ENCODE results near the gene RND3.

RND3 gene

DNA sequence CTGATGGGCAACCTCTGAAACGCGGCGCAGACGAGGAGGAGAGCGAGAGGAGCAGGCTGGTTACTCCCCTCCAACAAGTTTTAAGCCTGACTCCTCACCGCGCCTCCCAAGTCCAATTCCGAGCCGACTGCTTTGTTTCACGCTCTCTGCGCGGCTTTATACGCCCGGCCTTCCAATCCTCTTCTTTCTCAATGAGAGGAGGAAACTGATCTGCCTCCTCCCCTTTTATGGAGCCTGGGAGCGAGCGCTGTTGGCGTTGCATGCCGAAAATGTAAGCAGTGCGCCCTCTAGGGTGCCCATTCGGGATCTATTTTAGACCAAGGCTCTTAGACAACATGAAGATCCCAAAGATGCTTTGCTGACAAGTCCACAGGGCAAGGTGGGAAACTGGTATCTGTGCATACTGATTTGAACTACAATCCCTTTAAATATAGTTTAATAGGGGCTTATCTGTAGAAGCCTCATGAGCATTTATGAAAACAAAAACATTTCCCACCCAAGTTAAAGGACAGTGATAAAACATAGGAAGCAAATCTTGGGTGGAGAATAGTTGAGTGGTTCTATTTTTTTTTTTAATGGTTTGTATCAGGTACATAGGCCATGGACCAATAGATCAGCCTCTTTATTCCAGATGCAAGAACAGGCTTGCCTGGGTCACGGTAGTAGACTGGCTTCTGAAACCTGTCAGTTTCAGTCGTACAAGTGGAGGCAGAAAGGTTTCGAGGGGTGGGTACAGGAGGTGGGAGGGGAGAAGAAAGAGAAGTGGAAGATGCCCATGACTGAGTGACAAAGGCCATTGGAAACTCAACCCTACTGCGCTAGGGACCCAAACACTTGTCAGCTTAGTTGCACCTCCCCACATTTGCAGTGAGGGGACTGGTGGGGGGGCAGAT lies at the start of gene RND3:
TSS of gene RND3 (minus strand) at position 131 of the 893 bp plus-strand sequence. CDS start 250 bp downstream, outside the sequence.
- DNase-seq (ENCODE audit: low read depth), result no peak

- no peak for DNase-seq (ENCODE audit: low read depth)
These were observed 47.7 kb upstream of the RND3 start for GRCh38 chr2:150535176-150535575.

GRCh38 chr2:150532879-150533278 lies 45.4 kb upstream of the RND3 start:
- DNase-seq (ENCODE audit: low read depth), result no peak

- no peak for DNase-seq (ENCODE audit: low read depth)
These were observed 44.6 kb upstream of the RND3 start for GRCh38 chr2:150532020-150532419.

- no peak for DNase-seq (ENCODE audit: low read depth)
These were observed 44.1 kb upstream of the RND3 start for GRCh38 chr2:150531591-150531990.

GRCh38 chr2:150530168-150530567 lies 42.7 kb upstream of the RND3 start:
- no peak for DNase-seq (ENCODE audit: low read depth)

DNA sequence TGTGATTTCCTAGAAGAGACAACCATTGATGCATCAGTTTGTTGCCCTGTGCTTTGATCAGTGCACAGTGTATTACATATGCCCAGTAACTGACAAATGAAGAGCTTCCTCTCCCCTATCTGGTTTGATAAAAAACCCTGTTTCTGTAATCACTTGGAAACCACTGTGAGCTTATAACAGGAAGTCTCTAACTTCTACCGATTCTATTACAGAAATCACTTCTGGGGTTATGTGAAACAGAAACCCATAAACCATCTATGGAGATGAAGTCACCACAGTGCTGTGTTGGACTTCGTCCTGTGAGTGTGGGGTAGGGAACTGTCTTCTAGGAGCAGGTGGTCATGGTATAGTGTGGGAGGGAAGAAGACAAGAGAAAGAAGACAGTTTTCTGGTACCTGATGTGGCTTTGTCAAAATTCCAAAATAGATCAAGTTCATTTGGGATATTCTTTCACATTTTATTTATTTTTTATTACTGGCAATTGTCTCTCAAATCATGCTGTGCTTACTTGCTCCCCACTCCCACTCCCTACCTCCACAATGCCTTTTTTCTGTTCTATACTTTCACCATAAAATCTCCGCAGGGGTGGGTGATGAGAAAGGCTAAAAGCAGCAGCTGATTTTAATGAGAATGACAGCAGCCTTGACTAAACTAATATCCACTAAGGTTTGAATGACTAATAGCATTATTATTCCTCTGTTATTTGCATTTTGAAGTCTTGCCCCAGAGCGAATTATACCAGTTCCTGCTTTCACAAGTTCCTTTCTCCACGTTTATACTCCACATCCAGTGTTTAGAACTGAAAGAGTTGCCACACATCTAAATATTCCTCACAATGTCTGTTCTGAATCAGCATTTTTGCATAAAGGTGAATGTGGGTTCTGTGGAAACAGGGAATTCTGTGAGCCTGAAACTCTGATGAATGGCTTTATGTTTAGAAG lies 41.7 kb upstream of the RND3 start:
- no peak for DNase-seq (ENCODE audit: low read depth)

DNA sequence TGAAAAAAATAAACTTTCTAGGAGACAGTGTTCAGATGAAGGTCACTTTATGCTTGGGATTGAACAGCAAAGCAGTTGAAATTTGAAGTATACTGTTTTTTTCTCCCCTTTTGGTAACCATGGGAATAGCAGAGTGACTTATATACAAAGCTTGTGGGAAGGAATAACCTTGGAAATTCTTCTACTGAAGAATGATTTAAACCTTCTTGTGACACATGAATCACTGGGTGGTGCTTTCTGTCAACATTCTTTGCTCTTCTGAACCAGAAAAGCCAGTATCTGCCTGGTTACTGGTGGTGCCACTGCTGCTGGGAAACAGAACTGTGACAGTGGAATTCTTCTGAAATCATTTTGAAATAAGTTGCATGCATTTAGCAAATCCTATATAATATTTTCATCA lies 39.4 kb upstream of the RND3 start:
- no peak for DNase-seq (ENCODE audit: low read depth)

DNA sequence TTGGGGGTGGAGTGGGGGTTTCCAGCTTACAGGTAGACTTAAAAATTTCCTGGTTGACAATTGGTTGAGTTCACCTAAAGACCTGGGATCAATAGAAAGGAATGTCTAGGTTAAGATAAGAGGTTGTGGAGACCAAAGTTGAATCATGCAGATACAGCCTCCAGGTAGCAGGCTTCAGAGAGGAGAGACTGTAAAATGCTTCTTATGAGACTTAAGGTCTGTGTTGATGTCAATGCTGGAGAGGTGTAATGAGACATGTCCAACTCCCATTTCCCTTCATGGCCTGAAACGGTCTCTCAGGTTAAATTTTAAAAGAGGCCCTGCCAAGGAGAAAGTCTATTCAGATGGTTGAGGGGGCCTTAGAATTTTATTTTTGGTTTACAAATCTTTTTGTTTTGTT lies 38.5 kb upstream of the RND3 start:
- no peak for DNase-seq (ENCODE audit: low read depth)

DNA sequence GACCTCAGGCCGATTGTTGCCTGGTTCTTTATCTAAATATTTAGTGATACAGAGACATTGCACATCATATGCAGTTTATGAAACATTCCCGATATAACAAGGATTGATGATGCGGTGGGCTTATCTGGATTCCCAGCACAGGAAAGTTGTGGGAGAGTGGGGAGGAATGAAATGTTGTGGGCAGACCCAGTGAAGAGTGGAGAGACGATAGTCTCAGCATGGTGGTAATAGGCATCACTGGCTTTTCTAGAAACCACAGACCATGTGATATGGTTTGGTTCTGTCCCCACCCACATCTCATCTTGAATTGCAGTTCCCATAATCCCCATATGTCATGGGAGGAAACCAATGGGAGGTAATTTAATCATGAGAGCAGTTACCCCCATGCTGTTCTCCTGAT lies 34.8 kb upstream of the RND3 start:
- DNase-seq (ENCODE audit: low read depth), result no peak

DNA sequence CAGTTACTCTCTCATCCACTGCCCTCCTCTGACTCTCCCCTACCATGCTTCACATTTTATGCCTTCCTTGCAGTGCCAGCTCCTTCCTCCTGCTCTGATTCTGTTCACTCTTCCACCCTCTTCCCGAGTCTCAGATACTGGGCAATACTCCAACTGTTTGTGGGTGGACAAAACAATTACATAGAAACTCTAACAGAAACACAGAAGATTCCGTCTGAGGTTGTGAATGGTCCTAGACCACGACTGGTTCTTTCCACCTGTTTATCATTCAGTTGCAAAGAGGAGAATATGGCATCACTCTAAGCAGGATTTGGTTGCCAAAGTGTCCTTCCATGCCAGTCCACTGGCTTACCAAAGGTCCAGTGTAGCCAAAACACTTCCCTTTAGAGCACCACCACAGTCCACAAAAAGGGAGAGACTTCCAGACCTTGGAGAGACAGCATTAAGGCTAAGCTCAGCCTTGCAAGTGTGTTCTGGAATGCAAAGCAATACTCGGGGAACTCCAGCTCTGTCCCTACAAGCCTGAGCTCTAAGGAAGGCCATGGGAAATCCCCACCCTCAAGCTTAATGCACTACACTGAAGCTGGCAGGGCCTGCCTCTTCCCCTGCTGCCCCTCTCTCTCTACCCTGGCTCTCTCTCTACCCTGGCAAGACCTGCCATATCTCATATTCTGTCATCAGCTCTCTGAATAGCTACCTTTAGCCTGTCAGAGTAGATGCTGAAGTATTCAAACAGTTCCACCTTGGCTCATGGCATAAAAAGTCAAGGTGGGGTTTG lies 33.6 kb upstream of the RND3 start:
- no peak for DNase-seq (ENCODE audit: low read depth)

GRCh38 chr2:150520033-150520432 lies 32.6 kb upstream of the RND3 start:
- no peak for DNase-seq (ENCODE audit: low read depth)

DNA sequence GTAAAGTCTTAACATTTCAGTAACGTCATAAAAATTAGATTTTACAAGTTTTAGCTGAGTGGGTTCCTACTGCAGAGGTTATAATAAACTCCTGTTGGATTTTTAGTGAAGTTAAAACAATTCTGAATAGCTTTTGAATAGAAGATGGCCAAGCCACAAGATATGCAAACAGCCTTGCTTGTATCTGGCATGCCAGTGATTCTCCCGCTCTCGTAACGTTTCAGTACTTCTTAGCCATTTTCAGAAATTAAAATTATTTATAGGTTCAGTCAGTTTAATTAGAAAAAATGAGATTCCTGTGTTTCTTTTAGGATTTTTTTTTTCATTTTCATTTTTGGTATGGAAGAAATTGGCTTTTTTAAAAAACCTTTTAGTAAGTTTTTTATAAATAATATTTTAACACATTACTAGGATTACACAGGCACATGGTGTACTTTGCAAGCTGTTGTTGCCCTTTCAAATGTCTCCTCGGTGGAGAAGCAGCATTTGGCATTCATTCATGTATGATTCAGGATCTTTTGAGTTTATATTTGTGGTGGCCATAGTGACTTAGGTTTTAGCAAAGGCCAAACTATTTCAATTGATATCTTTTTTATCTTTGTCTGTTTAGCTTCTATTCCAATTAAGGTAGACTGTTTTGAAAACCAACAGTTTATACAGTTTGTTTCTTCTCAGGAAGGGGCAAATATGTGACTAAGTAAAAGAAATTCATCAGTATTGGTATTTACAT lies 30.6 kb upstream of the RND3 start:
- DNase-seq (ENCODE audit: low read depth), result no peak

DNA sequence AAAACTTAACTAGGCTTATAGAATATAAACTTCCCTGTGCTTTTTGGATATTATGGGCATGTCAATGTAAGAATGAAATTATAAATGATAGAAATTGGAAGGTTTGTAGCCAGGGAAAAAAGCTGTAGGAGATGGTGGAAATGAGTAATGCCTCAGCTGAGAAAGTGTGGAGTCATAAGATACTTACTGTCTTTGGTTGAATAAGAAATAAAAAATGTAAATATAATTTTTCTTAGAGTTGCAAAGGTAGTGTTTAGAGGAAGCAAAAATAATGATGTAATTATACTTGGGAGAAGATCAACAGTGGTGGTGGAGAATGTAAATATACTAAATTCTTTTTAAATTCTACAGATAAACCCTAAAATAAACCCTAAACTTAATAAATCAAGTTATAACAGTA lies 26.2 kb upstream of the RND3 start:
- DNase-seq (ENCODE audit: low read depth), result no peak

DNA sequence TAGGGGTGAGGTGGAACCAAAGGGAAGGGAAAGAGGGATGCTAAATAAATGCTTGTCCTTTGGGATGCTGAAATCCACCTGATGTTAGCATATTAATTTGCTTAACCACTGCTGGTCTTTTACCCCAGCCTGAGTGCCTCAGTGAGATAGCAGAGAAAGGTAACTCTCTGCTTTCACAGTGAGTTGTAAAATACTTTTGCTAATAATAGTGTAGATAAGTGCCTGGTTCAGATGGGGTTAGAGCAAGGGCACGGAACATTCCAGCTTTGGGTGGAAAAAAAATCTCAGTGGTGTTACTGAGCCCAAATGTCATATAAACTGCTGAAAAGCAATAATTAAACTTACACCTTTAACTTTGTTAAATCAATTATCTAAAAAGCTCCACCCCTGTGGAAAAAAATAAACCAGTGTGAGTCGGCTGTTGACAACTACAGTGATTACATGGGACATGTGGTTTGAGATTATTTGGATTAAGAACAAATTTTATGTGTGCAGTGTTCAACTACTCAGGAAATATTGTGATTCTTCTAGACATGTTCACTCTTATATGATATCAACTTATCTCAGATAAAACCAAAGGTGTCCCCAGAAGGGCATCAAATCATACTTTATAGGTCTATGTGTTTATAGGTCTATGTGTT lies 21.1 kb upstream of the RND3 start:
- DNase-seq (ENCODE audit: low read depth), result no peak

- DNase-seq (ENCODE audit: low read depth), result no peak
These were observed 19.6 kb upstream of the RND3 start for GRCh38 chr2:150507071-150507470.

- DNase-seq (ENCODE audit: low read depth), result no peak
These were observed 17.7 kb upstream of the RND3 start for GRCh38 chr2:150505178-150505577.

GRCh38 chr2:150495993-150496627 lies 8.6 kb upstream of the RND3 start:
- DNase-seq (ENCODE audit: low read depth), result no peak

DNA sequence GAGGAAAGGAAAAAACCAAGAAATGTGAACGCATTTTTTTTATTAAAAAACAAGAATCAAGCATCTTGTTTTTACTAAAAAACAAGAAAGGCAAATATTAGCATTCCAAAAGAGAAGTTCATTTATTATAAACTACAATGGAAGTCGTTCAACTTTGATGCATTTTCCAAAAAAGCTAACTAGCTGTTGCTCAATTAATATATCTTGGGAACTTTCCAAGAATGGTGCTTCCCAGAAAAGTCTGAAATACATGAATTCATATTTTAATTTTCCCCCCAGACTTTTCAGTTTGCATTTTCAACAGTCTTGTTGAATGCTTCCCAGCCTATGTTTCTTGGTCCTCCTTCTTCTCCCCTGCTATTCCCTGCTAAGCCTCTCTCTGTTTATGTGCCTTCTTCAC lies 7.5 kb upstream of the RND3 start:
- DNase-seq (ENCODE audit: low read depth), result no peak

- DNase-seq (ENCODE audit: low read depth), result no peak
These were observed 6.9 kb upstream of the RND3 start for GRCh38 chr2:150494234-150494945.

Data from activated gamma-delta T cell treated with anti-CD3 and anti-CD28 coated beads, Interleukin-2, amount 50 U/mL, for 16 hours (primary cell).